ENCODE measurements around the gene TBC1D1.
"Not testable (repeated sequence)": the region's sequence is repeated elsewhere in the genome, so short reads cannot be mapped to it uniquely, and the experiment has no call there.

The TBC1D1 gene

DNA sequence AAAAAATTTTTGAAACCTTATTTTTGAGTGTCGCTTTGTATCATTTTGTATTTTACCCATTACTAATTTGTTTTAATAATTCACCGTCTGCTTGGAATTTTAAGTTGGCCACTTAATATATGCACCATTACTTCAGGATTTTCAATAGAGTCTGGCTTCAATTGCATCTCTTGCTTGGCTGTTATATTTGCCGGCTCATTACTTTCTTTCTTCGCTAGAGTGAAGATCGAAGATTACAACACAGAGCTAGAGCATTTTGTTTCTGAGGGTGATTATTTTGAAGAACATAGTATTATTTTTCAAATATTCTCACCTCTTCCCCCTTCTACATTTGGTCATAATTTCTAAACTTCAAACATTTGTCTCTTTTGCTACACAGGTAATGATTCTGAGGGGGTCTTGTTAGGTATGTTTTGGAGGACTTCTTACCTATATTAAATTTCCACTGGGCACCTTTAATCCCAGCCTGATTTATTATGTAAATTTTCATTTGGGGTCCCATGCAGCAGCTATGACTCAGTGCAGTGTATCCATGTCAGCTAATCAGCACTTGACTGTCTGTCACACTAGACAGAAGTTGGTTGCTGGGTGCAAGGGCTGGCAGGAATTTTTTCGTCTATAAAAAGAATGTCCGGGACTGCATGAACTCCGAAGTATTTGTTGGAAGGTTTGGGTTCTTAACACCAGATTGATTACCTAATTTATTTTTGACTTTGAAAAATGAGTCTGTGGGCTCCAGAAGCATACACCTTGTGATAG is 18.6 kb downstream of the TBC1D1 start:
- TF ChIP-seq, protein P1, sequence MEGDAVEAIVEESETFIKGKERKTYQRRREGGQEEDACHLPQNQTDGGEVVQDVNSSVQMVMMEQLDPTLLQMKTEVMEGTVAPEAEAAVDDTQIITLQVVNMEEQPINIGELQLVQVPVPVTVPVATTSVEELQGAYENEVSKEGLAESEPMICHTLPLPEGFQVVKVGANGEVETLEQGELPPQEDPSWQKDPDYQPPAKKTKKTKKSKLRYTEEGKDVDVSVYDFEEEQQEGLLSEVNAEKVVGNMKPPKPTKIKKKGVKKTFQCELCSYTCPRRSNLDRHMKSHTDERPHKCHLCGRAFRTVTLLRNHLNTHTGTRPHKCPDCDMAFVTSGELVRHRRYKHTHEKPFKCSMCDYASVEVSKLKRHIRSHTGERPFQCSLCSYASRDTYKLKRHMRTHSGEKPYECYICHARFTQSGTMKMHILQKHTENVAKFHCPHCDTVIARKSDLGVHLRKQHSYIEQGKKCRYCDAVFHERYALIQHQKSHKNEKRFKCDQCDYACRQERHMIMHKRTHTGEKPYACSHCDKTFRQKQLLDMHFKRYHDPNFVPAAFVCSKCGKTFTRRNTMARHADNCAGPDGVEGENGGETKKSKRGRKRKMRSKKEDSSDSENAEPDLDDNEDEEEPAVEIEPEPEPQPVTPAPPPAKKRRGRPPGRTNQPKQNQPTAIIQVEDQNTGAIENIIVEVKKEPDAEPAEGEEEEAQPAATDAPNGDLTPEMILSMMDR (IDR thresholded peaks at IDR 0.05; ENCODE audit: insufficient read depth, low read depth, low read length, missing control alignments), result no peak
- no peak for DNase-seq (ENCODE audit: low read depth)
- no peak overlapping the region for H3K4me3 ChIP-seq (ENCODE audit: low read depth, low read length)

DNA sequence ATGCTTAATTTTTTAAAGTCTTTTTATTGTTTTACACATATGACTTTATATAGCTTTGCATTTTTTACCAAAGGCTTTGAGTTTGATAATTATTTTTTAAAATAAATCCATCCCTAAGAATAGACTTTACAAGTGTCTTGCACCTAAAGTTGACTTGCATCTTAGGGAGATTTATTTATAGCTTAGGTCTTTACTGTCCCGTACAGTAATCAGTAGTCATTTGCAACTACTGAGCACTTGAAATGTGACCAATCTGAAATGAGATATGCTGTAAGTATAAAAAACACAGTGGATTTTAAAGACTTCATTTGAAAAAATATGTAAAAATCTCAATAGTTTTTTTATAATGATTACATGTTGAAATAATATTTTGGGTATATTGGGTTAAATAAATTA is 19.2 kb downstream of the TBC1D1 start:
- DNase-seq (ENCODE audit: low read depth), result no peak
- TF ChIP-seq, protein P1 (IDR thresholded peaks at IDR 0.05; ENCODE audit: insufficient read depth, low read depth, low read length, missing control alignments), result no peak

GRCh38 chr4:37914539-37914938 is 23.7 kb downstream of the TBC1D1 start:
- TF ChIP-seq, protein P1 (IDR thresholded peaks at IDR 0.05; ENCODE audit: insufficient read depth, low read depth, low read length, missing control alignments), result no peak
- no peak overlapping the region for H3K4me3 ChIP-seq (ENCODE audit: low read depth, low read length)
- DNase-seq (ENCODE audit: low read depth), result no peak

More for the DNA sequence above, 19.2 kb downstream of the TBC1D1 start:
- no peak overlapping the region for H3K4me3 ChIP-seq (ENCODE audit: low read depth, low read length)

DNA sequence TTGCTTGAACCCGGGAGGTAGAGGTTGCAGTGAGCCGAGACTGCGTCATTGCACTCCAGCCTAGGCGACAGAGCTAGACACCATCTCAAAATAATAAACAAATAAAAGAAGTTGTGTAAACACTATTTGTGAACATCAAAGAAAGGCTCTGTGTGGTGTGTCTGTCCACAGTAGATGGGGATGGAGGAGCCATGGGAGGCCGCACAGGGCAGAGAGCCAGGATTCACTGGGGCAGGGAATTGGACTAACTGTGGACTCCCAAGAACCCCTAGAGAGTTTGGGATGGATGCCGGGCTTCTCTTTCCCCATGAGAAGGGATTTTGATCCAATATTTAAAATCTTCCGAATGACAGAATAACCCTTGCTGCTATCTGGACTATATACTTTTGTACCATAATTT is 26.5 kb downstream of the TBC1D1 start:
- no peak overlapping the region for H3K4me3 ChIP-seq (ENCODE audit: low read depth, low read length)
- TF ChIP-seq, protein P1 (IDR thresholded peaks at IDR 0.05; ENCODE audit: insufficient read depth, low read depth, low read length, missing control alignments), result no peak
- no peak for DNase-seq (ENCODE audit: low read depth)

- H3K4me3 ChIP-seq (ENCODE audit: low read depth, low read length), result no peak overlapping the region
- TF ChIP-seq, protein P1 (IDR thresholded peaks at IDR 0.05; ENCODE audit: insufficient read depth, low read depth, low read length, missing control alignments), result no peak
- DNase-seq (ENCODE audit: low read depth), result no peak
Observed at GRCh38 chr4:37918653-37919052, 27.8 kb downstream of the TBC1D1 start.

DNA sequence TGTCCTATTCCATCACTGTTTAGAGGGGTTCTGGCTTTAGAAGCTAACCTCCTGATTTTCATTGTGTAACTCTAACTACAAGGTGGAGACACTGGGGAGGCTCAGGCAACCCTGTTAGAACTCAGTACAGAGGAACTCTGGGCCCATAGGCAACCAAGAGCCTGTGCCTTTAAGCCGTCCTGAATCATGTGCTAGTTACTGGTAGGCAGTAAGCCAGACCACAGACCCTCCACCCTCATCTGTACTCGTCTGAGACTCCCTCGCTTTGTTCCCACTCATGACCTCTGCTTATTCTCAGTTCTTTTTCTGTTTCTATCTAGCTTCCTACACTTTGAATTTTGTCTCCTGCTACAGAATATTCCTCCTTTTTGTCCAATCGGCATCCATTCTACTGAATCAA is 31.4 kb downstream of the TBC1D1 start:
- H3K4me3 ChIP-seq (ENCODE audit: low read depth, low read length), result no peak overlapping the region
- TF ChIP-seq, protein P1 (IDR thresholded peaks at IDR 0.05; ENCODE audit: insufficient read depth, low read depth, low read length, missing control alignments), result no peak
- DNase-seq (ENCODE audit: low read depth), result no peak

- H3K4me3 ChIP-seq (ENCODE audit: low read depth, low read length); DNase-seq (ENCODE audit: low read depth): not testable (repeated sequence)
Observed at GRCh38 chr4:37923089-37923488, 32.2 kb downstream of the TBC1D1 start.

Data from GM12865 (cell line).